GM23338 (cell line): Measurements from ENCODE around the gene SOD3. TPM values are rescaled to one million over a fixed set of nuclear protein-coding genes. Genes with fewer than 3 reads are reported as not detected.

Experiments
- ATAC-seq: fragments of 200-7000 bp; cut with Tn5 transposase; 3 replicates; pipeline ENCODE4 v1.9.1; 2020
- DNase-seq: peaks from one replicate; pipeline ENCODE4 v3.0.0-alpha.2; 2015; ENCODE audit warnings: low spot score
- H2AFZ ChIP-seq: fragments of 200-600 bp; sonication (generic); 2 replicates; pipeline ENCODE4 v1.8.0; 2016; ENCODE audit warnings: antibody characterized with exemption, mild to moderate bottlenecking, moderate library complexity
- H3F3A ChIP-seq: fragments of 200-600 bp; sonication (generic); replicated peaks from 2 replicates; pipeline ENCODE4 v1.8.0; 2017; ENCODE audit warnings: antibody characterized with exemption, mixed run types, low read depth
- H3K27ac ChIP-seq: fragments of 200-600 bp; sonication (generic); 2 replicates; pipeline ENCODE4 v1.6.1; 2016; ENCODE audit warnings: low read depth
- H3K27me3 ChIP-seq: fragments of 200-600 bp; sonication (generic); 2 replicates; pipeline ENCODE4 v1.8.0; 2016; ENCODE audit warnings: mild to moderate bottlenecking, mixed run types, moderate library complexity; ENCODE audit not compliant: insufficient read depth
- H3K36me3 ChIP-seq: fragments of 200-600 bp; sonication (generic); 2 replicates; pipeline ENCODE4 v1.8.0; 2016; ENCODE audit warnings: mild to moderate bottlenecking; ENCODE audit not compliant: insufficient read depth
- H3K4me1 ChIP-seq: fragments of 200-600 bp; sonication (generic); 2 replicates; pipeline ENCODE4 v1.8.0; 2016; ENCODE audit warnings: mild to moderate bottlenecking, moderate library complexity; ENCODE audit not compliant: insufficient read depth
- H3K4me2 ChIP-seq: fragments of 200-600 bp; sonication (generic); 2 replicates; pipeline ENCODE4 v1.7.1; 2017; ENCODE audit warnings: mixed run types
- H3K4me3 ChIP-seq: fragments of 200-600 bp; sonication (generic); 2 replicates; pipeline ENCODE4 v1.6.1; 2016; ENCODE audit warnings: mixed run types
- H3K79me2 ChIP-seq: fragments of 200-600 bp; sonication (generic); replicated peaks from 2 replicates; pipeline ENCODE4 v1.8.0; 2017; ENCODE audit warnings: mild to moderate bottlenecking; ENCODE audit not compliant: insufficient read depth
- H3K9me2 ChIP-seq: fragments of 200-600 bp; sonication (generic); 2 replicates; pipeline ENCODE4 v1.8.0; 2017; ENCODE audit not compliant: insufficient read depth
- H4K20me1 ChIP-seq: fragments of 200-600 bp; sonication (generic); replicated peaks from 2 replicates; pipeline ENCODE4 v1.8.0; 2017; ENCODE audit warnings: mild to moderate bottlenecking; ENCODE audit not compliant: insufficient read depth
- H3K27ac Mint-ChIP-seq: 2 replicates; pipeline ENCODE4 v1.8.0; 2020; ENCODE audit warnings: inconsistent platforms, mild to moderate bottlenecking, moderate library complexity, mixed read lengths
- H3K27me3 Mint-ChIP-seq: 3 replicates; pipeline ENCODE4 v1.8.0; 2022; ENCODE audit warnings: low read depth, mild to moderate bottlenecking, moderate library complexity, mixed read lengths, inconsistent platforms; ENCODE audit not compliant: insufficient read depth, poor library complexity
- H3K36me3 Mint-ChIP-seq: 3 replicates; pipeline ENCODE4 v1.8.0; 2021; ENCODE audit warnings: low read depth, mild to moderate bottlenecking, inconsistent platforms, moderate library complexity, mixed read lengths
- H3K4me1 Mint-ChIP-seq: 3 replicates; pipeline ENCODE4 v1.8.0; 2020; ENCODE audit warnings: mild to moderate bottlenecking, inconsistent platforms, mixed read lengths
- H3K4me3 Mint-ChIP-seq: 3 replicates; pipeline ENCODE4 v1.8.0; 2021; ENCODE audit warnings: moderate library complexity, mild to moderate bottlenecking, inconsistent platforms, mixed read lengths
- H3K9me3 Mint-ChIP-seq: 3 replicates; pipeline ENCODE4 v1.8.0; 2020; ENCODE audit warnings: moderate library complexity, mild to moderate bottlenecking, inconsistent platforms, mixed read lengths
- CREB1 ChIP-seq: fragments of 250-450 bp; sonication (Bioruptor Pico); IDR thresholded peaks from 2 replicates; pipeline ENCODE4 v1.5.0; 2020; ENCODE audit warnings: low read depth, mild to moderate bottlenecking, moderate library complexity
- EZH2 ChIP-seq: fragments of 200-600 bp; sonication (generic); IDR thresholded peaks from one replicate; pipeline ENCODE4 v1.8.0; 2017; ENCODE audit warnings: antibody characterized with exemption, mild to moderate bottlenecking, low read depth; ENCODE audit not compliant: unreplicated experiment
- JUNB ChIP-seq: IDR thresholded peaks from one replicate; pipeline ENCODE4 v1.6.1; 2016; ENCODE audit warnings: antibody characterized with exemption; ENCODE audit not compliant: unreplicated experiment
- NANOG ChIP-seq: IDR thresholded peaks from 2 replicates; pipeline ENCODE4 v1.6.1; 2016; ENCODE audit warnings: antibody characterized with exemption, borderline replicate concordance
- STAT1 ChIP-seq: IDR thresholded peaks from one replicate; pipeline ENCODE4 v1.6.1; 2016; ENCODE audit warnings: antibody characterized with exemption; ENCODE audit not compliant: unreplicated experiment
- ZNF114 ChIP-seq: fragments of 250-450 bp; sonication (Bioruptor Pico); IDR thresholded peaks from 2 replicates; pipeline ENCODE4 v1.5.0; 2020; ENCODE audit warnings: mild to moderate bottlenecking, moderate library complexity
- ZNF331 ChIP-seq: fragments of 250-450 bp; sonication (Bioruptor Pico); IDR thresholded peaks from 2 replicates; pipeline ENCODE4 v1.5.0; 2020; ENCODE audit warnings: low read depth, mild to moderate bottlenecking, moderate library complexity
- polyA plus RNA-seq: library from polyadenylated mRNA; unstranded; fragments of >200 nt; fragmentation: Nextera tagmentation; extraction: Ambion mirVana; gene quantifications from 2 replicates; pipeline ENCODE4 v1.2.1, GENCODE V29; 2016
- total RNA-seq: library from RNA; depleted of rRNA; stranded (reverse); fragments of >200 nt; shearing (Covaris generic); gene quantifications from 2 replicates; pipeline ENCODE4 v1.2.3, GENCODE V29; 2014
- TF ChIP-seq, protein P1 (sequence below): IDR thresholded peaks from 2 replicates; pipeline ENCODE4 v1.6.1; 2016; ENCODE audit warnings: antibody characterized with exemption
- TF ChIP-seq, protein P2 (sequence below), 2 experiments: fragments of 200-600 bp in 1 of 2; sonication (generic) in 1 of 2; conservative IDR thresholded peaks; 2 replicates each; pipeline versions ENCODE4 v1.5.1 to v1.6.1; 2016 to 2017; ENCODE audit warnings: antibody characterized with exemption in 2 of 2, low read depth in 2 of 2, mild to moderate bottlenecking in 2 of 2, moderate library complexity in 1 of 2
- TF ChIP-seq, protein P3 (sequence below): fragments of 250-450 bp; sonication (Bioruptor Pico); IDR thresholded peaks from 2 replicates; pipeline ENCODE4 v1.5.0; 2020; ENCODE audit warnings: mild to moderate bottlenecking, moderate library complexity

SOD3 gene
- total and polyA plus RNA-seq, 2 experiments from 2014 or later: 7.5 to 11.8 TPM

DNA sequence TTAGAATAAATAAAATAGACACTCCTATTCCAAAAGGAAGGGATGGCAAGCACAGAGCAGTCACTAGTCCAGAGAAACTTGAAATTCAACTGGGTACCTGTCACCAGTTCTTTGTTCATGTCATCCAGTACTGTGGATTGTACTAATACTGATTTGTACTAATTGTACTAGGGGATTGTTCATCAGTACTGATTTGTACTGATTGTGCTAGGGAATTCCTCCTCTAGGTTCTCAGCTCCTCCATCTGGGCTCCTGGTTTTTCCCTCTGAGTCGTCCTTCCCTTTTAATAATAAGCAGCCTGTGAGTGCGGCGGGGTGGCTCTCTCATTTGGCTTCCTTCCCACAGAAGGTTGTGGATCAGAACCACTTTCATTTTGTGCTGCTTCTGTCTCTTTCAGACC, 31.0 kb upstream of the SOD3 start (continued):
- TF ChIP-seq, protein P1, sequence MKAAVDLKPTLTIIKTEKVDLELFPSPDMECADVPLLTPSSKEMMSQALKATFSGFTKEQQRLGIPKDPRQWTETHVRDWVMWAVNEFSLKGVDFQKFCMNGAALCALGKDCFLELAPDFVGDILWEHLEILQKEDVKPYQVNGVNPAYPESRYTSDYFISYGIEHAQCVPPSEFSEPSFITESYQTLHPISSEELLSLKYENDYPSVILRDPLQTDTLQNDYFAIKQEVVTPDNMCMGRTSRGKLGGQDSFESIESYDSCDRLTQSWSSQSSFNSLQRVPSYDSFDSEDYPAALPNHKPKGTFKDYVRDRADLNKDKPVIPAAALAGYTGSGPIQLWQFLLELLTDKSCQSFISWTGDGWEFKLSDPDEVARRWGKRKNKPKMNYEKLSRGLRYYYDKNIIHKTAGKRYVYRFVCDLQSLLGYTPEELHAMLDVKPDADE: no peak
- TF ChIP-seq, protein P2, sequence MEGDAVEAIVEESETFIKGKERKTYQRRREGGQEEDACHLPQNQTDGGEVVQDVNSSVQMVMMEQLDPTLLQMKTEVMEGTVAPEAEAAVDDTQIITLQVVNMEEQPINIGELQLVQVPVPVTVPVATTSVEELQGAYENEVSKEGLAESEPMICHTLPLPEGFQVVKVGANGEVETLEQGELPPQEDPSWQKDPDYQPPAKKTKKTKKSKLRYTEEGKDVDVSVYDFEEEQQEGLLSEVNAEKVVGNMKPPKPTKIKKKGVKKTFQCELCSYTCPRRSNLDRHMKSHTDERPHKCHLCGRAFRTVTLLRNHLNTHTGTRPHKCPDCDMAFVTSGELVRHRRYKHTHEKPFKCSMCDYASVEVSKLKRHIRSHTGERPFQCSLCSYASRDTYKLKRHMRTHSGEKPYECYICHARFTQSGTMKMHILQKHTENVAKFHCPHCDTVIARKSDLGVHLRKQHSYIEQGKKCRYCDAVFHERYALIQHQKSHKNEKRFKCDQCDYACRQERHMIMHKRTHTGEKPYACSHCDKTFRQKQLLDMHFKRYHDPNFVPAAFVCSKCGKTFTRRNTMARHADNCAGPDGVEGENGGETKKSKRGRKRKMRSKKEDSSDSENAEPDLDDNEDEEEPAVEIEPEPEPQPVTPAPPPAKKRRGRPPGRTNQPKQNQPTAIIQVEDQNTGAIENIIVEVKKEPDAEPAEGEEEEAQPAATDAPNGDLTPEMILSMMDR (conservative IDR thresholded peaks at IDR 0.05; ENCODE audit: low read depth in 2 of 2): no peak

DNA sequence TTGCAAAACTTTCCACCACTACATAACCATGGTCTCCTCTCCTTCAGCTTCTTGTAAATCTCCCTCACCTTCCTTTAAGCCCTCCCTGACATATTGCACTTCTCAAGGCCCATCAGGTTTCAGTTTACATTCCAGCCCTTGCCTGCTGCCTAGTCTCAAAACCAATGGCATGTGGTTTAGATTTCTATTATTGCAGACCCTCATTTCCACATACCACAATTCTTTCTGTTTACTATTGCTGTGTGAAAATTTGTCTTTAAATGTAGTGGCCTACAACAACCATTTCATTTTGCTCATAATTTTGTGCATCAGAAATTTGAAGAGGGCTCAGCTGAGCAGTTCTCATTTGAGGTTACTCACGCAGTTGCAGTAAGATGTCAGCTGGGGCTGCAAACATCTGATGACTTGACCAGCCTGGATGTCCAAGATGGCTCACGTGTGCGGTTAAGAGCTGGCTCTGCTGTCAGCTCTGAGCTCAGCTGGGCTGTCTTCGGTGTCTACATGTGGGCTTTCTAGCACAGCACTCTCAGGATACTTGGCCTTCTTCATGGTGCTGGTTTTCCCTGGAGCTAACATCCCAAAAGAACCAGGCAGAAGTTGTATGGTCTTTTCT, 29.9 kb upstream of the SOD3 start:
- H3K4me3 ChIP-seq: no peak overlapping the region
- H2AFZ ChIP-seq: no peak overlapping the region
- peaks cover 14% of the 10 kb centered on the region for H3K9me2 ChIP-seq
- H3F3A ChIP-seq: no peaks in the 10 kb centered on the region
- peaks cover 16% of the 10 kb centered on the region for H3K4me1 Mint-ChIP-seq
- H3K36me3 Mint-ChIP-seq: no peaks in the 10 kb centered on the region
- no peak overlapping the region for H3K4me3 Mint-ChIP-seq
- H3K9me3 Mint-ChIP-seq: no peaks in the 10 kb centered on the region
- no peak for DNase-seq
- no peaks in the 10 kb centered on the region for H3K36me3 ChIP-seq
- no peak overlapping the region for H3K27ac Mint-ChIP-seq
- H4K20me1 ChIP-seq: no peaks in the 10 kb centered on the region
- no peak for ATAC-seq
- H3K27me3 Mint-ChIP-seq: no peaks in the 10 kb centered on the region
- no peak overlapping the region for H3K27ac ChIP-seq
- no peak overlapping the region for H3K4me2 ChIP-seq
- no peaks in the 10 kb centered on the region for H3K79me2 ChIP-seq
- no peaks in the 10 kb centered on the region for H3K4me1 ChIP-seq
- no peaks in the 10 kb centered on the region for H3K27me3 ChIP-seq
- TF ChIP-seq ZNF114 (no peak), NANOG (no peak), ZNF331 (no peak), JUNB (no peak), EZH2 (no peak), STAT1 (no peak), CREB1 (CRISPR knock-in tag) (no peak)
- TF ChIP-seq, protein P1: no peak
- TF ChIP-seq, protein P2 (conservative IDR thresholded peaks at IDR 0.05; ENCODE audit: low read depth in 2 of 2): no peak
- TF ChIP-seq, protein P3, sequence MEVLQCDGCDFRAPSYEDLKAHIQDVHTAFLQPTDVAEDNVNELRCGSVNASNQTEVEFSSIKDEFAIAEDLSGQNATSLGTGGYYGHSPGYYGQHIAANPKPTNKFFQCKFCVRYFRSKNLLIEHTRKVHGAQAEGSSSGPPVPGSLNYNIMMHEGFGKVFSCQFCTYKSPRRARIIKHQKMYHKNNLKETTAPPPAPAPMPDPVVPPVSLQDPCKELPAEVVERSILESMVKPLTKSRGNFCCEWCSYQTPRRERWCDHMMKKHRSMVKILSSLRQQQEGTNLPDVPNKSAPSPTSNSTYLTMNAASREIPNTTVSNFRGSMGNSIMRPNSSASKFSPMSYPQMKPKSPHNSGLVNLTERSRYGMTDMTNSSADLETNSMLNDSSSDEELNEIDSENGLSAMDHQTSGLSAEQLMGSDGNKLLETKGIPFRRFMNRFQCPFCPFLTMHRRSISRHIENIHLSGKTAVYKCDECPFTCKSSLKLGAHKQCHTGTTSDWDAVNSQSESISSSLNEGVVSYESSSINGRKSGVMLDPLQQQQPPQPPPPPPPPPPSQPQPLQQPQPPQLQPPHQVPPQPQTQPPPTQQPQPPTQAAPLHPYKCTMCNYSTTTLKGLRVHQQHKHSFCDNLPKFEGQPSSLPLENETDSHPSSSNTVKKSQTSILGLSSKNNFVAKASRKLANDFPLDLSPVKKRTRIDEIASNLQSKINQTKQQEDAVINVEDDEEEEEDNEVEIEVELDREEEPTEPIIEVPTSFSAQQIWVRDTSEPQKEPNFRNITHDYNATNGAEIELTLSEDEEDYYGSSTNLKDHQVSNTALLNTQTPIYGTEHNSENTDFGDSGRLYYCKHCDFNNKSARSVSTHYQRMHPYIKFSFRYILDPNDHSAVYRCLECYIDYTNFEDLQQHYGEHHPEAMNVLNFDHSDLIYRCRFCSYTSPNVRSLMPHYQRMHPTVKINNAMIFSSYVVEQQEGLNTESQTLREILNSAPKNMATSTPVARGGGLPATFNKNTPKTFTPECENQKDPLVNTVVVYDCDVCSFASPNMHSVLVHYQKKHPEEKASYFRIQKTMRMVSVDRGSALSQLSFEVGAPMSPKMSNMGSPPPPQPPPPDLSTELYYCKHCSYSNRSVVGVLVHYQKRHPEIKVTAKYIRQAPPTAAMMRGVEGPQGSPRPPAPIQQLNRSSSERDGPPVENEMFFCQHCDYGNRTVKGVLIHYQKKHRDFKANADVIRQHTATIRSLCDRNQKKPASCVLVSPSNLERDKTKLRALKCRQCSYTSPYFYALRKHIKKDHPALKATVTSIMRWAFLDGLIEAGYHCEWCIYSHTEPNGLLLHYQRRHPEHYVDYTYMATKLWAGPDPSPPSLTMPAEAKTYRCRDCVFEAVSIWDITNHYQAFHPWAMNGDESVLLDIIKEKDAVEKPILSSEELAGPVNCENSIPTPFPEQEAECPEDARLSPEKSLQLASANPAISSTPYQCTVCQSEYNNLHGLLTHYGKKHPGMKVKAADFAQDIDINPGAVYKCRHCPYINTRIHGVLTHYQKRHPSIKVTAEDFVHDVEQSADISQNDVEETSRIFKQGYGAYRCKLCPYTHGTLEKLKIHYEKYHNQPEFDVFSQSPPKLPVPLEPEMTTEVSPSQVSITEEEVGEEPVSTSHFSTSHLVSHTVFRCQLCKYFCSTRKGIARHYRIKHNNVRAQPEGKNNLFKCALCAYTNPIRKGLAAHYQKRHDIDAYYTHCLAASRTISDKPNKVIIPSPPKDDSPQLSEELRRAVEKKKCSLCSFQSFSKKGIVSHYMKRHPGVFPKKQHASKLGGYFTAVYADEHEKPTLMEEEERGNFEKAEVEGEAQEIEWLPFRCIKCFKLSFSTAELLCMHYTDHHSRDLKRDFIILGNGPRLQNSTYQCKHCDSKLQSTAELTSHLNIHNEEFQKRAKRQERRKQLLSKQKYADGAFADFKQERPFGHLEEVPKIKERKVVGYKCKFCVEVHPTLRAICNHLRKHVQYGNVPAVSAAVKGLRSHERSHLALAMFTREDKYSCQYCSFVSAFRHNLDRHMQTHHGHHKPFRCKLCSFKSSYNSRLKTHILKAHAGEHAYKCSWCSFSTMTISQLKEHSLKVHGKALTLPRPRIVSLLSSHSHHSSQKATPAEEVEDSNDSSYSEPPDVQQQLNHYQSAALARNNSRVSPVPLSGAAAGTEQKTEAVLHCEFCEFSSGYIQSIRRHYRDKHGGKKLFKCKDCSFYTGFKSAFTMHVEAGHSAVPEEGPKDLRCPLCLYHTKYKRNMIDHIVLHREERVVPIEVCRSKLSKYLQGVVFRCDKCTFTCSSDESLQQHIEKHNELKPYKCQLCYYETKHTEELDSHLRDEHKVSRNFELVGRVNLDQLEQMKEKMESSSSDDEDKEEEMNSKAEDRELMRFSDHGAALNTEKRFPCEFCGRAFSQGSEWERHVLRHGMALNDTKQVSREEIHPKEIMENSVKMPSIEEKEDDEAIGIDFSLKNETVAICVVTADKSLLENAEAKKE (CRISPR knock-in tag): no peak
